ENCODE data around the gene SGCE.

The SGCE gene

GRCh38 chr7:94590526-94591162, 65.3 kb downstream of the SGCE start:
- Mint-ChIP-seq H3K27me3 (no peaks in the 10 kb centered on the region), H3K4me1 (ENCODE audit: low read depth) (no peaks in the 10 kb centered on the region), H3K9me3 (no peaks in the 10 kb centered on the region), H3K27ac (no peak overlapping the region), H3K36me3 (ENCODE audit: low read depth) (no peaks in the 10 kb centered on the region), H3K4me3 (no peak overlapping the region)
- intact Hi-C loops (cut with micrococcal nuclease): no loop called here

GRCh38 chr7:94588075-94588474, 67.9 kb downstream of the SGCE start:
- no peak overlapping the region for H3K27ac Mint-ChIP-seq
- intact Hi-C loops (cut with micrococcal nuclease): no loop called here
- no peak overlapping the region for H3K4me3 Mint-ChIP-seq
- no peaks in the 10 kb centered on the region for H3K9me3 Mint-ChIP-seq
- H3K36me3 Mint-ChIP-seq (ENCODE audit: low read depth): no peaks in the 10 kb centered on the region
- no peaks in the 10 kb centered on the region for H3K4me1 Mint-ChIP-seq (ENCODE audit: low read depth)
- H3K27me3 Mint-ChIP-seq: no peaks in the 10 kb centered on the region

- peaks cover 8% of the 10 kb centered on the region for H3K36me3 Mint-ChIP-seq (ENCODE audit: low read depth)
- no peak overlapping the region for H3K4me3 Mint-ChIP-seq
- H3K4me1 Mint-ChIP-seq (ENCODE audit: low read depth): no peaks in the 10 kb centered on the region
- H3K27me3 Mint-ChIP-seq: no peaks in the 10 kb centered on the region
- H3K27ac Mint-ChIP-seq: no peak overlapping the region
- intact Hi-C loops (cut with micrococcal nuclease): no loop called here
- peaks cover 7% of the 10 kb centered on the region for H3K9me3 Mint-ChIP-seq
Observed at GRCh38 chr7:94584113-94584512, 71.8 kb downstream of the SGCE start.

GRCh38 chr7:94580601-94581000, 75.3 kb downstream of the SGCE start:
- Mint-ChIP-seq H3K27me3 (no peaks in the 10 kb centered on the region), H3K27ac (no peak overlapping the region), H3K36me3 (ENCODE audit: low read depth) (peaks cover 22% of the 10 kb centered on the region), H3K4me3 (no peak overlapping the region), H3K4me1 (ENCODE audit: low read depth) (no peaks in the 10 kb centered on the region), H3K9me3 (peaks cover 23% of the 10 kb centered on the region)
- intact Hi-C loops (cut with micrococcal nuclease): no loop called here

- Mint-ChIP-seq H3K4me3 (no peak overlapping the region), H3K27me3 (no peaks in the 10 kb centered on the region), H3K4me1 (ENCODE audit: low read depth) (no peaks in the 10 kb centered on the region), H3K27ac (no peak overlapping the region), H3K9me3 (peaks cover 34% of the 10 kb centered on the region), H3K36me3 (ENCODE audit: low read depth) (peaks cover 34% of the 10 kb centered on the region)
- intact Hi-C loops (cut with micrococcal nuclease): no loop called here
Observed at GRCh38 chr7:94579470-94579869, 76.5 kb downstream of the SGCE start.

GRCh38 chr7:94578614-94579013, 77.3 kb downstream of the SGCE start:
- H3K27ac Mint-ChIP-seq: no peak overlapping the region
- no peaks in the 10 kb centered on the region for H3K27me3 Mint-ChIP-seq
- peaks cover 37% of the 10 kb centered on the region for H3K9me3 Mint-ChIP-seq
- no peaks in the 10 kb centered on the region for H3K4me1 Mint-ChIP-seq (ENCODE audit: low read depth)
- H3K4me3 Mint-ChIP-seq: no peak overlapping the region
- H3K36me3 Mint-ChIP-seq (ENCODE audit: low read depth): peaks cover 40% of the 10 kb centered on the region
- intact Hi-C loops (cut with micrococcal nuclease): no loop called here

- Mint-ChIP-seq H3K27ac (no peak overlapping the region), H3K27me3 (no peaks in the 10 kb centered on the region), H3K9me3 (peaks cover 50% of the 10 kb centered on the region), H3K36me3 (ENCODE audit: low read depth) (peaks cover 40% of the 10 kb centered on the region), H3K4me1 (ENCODE audit: low read depth) (no peaks in the 10 kb centered on the region), H3K4me3 (no peak overlapping the region)
- intact Hi-C loops (cut with micrococcal nuclease): no loop called here
Observed at GRCh38 chr7:94577357-94577756, 78.6 kb downstream of the SGCE start.

GRCh38 chr7:94576316-94576715, 79.6 kb downstream of the SGCE start:
- H3K9me3 Mint-ChIP-seq: peaks cover 46% of the 10 kb centered on the region
- no peaks in the 10 kb centered on the region for H3K4me1 Mint-ChIP-seq (ENCODE audit: low read depth)
- H3K27ac Mint-ChIP-seq: no peak overlapping the region
- H3K27me3 Mint-ChIP-seq: no peaks in the 10 kb centered on the region
- no peak overlapping the region for H3K4me3 Mint-ChIP-seq
- peaks cover 40% of the 10 kb centered on the region for H3K36me3 Mint-ChIP-seq (ENCODE audit: low read depth)
- intact Hi-C loops (cut with micrococcal nuclease): no loop called here

- Mint-ChIP-seq H3K36me3 (ENCODE audit: low read depth) (peaks cover 40% of the 10 kb centered on the region), H3K4me3 (no peak overlapping the region), H3K4me1 (ENCODE audit: low read depth) (no peaks in the 10 kb centered on the region), H3K27me3 (no peaks in the 10 kb centered on the region), H3K9me3 (peaks cover 43% of the 10 kb centered on the region), H3K27ac (no peak overlapping the region)
- intact Hi-C loops (cut with micrococcal nuclease): no loop called here
Observed at GRCh38 chr7:94575646-94576045, 80.3 kb downstream of the SGCE start.

GRCh38 chr7:94571816-94572215, 84.1 kb downstream of the SGCE start:
- peaks cover 43% of the 10 kb centered on the region for H3K9me3 Mint-ChIP-seq
- H3K27me3 Mint-ChIP-seq: no peaks in the 10 kb centered on the region
- H3K27ac Mint-ChIP-seq: no peak overlapping the region
- no peaks in the 10 kb centered on the region for H3K4me1 Mint-ChIP-seq (ENCODE audit: low read depth)
- H3K36me3 Mint-ChIP-seq (ENCODE audit: low read depth): peaks cover 24% of the 10 kb centered on the region
- intact Hi-C loops (cut with micrococcal nuclease): no loop called here
- H3K4me3 Mint-ChIP-seq: no peak overlapping the region

- no peaks in the 10 kb centered on the region for H3K27me3 Mint-ChIP-seq
- intact Hi-C loops (cut with micrococcal nuclease): no loop called here
- peaks cover 8% of the 10 kb centered on the region for H3K9me3 Mint-ChIP-seq
- H3K27ac Mint-ChIP-seq: no peak overlapping the region
- peaks cover 2% of the 10 kb centered on the region for H3K4me1 Mint-ChIP-seq (ENCODE audit: low read depth)
- no peak overlapping the region for H3K4me3 Mint-ChIP-seq
- H3K36me3 Mint-ChIP-seq (ENCODE audit: low read depth): no peaks in the 10 kb centered on the region
Observed at GRCh38 chr7:94567396-94567795, 88.5 kb downstream of the SGCE start.

- H3K4me3 Mint-ChIP-seq: no peak overlapping the region
- intact Hi-C loops (cut with micrococcal nuclease): no loop called here
- peaks cover 1% of the 10 kb centered on the region for H3K36me3 Mint-ChIP-seq (ENCODE audit: low read depth)
- no peak overlapping the region for H3K27ac Mint-ChIP-seq
- H3K27me3 Mint-ChIP-seq: no peaks in the 10 kb centered on the region
- H3K9me3 Mint-ChIP-seq: peaks cover 5% of the 10 kb centered on the region
- H3K4me1 Mint-ChIP-seq (ENCODE audit: low read depth): peaks cover 5% of the 10 kb centered on the region
Observed at GRCh38 chr7:94565247-94565894, 90.6 kb downstream of the SGCE start.

- intact Hi-C loops (cut with micrococcal nuclease): no loop called here
- H3K27me3 Mint-ChIP-seq: no peaks in the 10 kb centered on the region
- H3K36me3 Mint-ChIP-seq (ENCODE audit: low read depth): peaks cover 9% of the 10 kb centered on the region
- H3K4me1 Mint-ChIP-seq (ENCODE audit: low read depth): peaks cover 5% of the 10 kb centered on the region
- H3K4me3 Mint-ChIP-seq: no peak overlapping the region
- H3K27ac Mint-ChIP-seq: no peak overlapping the region
- H3K9me3 Mint-ChIP-seq: no peaks in the 10 kb centered on the region
Observed at GRCh38 chr7:94562525-94562924, 93.4 kb downstream of the SGCE start.

- peaks cover 9% of the 10 kb centered on the region for H3K36me3 Mint-ChIP-seq (ENCODE audit: low read depth)
- no peaks in the 10 kb centered on the region for H3K27me3 Mint-ChIP-seq
- peaks cover 5% of the 10 kb centered on the region for H3K4me1 Mint-ChIP-seq (ENCODE audit: low read depth)
- H3K4me3 Mint-ChIP-seq: no peak overlapping the region
- intact Hi-C loops (cut with micrococcal nuclease): no loop called here
- H3K9me3 Mint-ChIP-seq: no peaks in the 10 kb centered on the region
- no peak overlapping the region for H3K27ac Mint-ChIP-seq
Observed at GRCh38 chr7:94561841-94562514, 94.0 kb downstream of the SGCE start.

Data from dendritic cell treated with granulocyte-macrophage colony-stimulating factor and Interleukin-4, amounts not matched to agents 40 ng/mL and 50 ng/mL, for 4 days (primary cell).